Breast epithelium (tissue), 4 donors: ENCODE data around the gene CHST8. TPM values are rescaled to one million over a fixed set of nuclear protein-coding genes. Genes with fewer than 3 reads are reported as not detected.

Experiments
- DNase-seq, 2 donors: peaks; one replicate each; pipeline ENCODE4 v3.0.0-alpha.2; 2019; ENCODE audit warnings: low spot score in 2 of 2
- H3K27ac ChIP-seq, 2 donors: fragments of 200-600 bp; sonication (generic) in 1 of 2; one replicate each; pipeline ENCODE4 v1.5.1; 2016 to 2019; ENCODE audit warnings: mild to moderate bottlenecking in 1 of 2
- H3K27me3 ChIP-seq, 2 donors: fragments of 200-600 bp; sonication (generic) in 1 of 2; one replicate each; pipeline versions ENCODE4 v1.5.1 to v1.6.0; 2017 to 2019; ENCODE audit warnings: control low read depth in 1 of 2, mild to moderate bottlenecking in 1 of 2
- H3K36me3 ChIP-seq: fragments of 200-600 bp; one replicate; pipeline ENCODE4 v1.5.1; 2019
- H3K4me1 ChIP-seq, 2 donors: fragments of 200-600 bp; sonication (generic); one replicate each; pipeline ENCODE4 v1.5.1; 2016 to 2019; ENCODE audit warnings: control low read depth in 1 of 2
- H3K4me3 ChIP-seq, 3 donors: fragments of 200-600 bp; sonication (generic); 1 replicate in 2 of 3; 2 replicates in 1 of 3; pipeline ENCODE4 v1.5.1; 2016 to 2019; ENCODE audit warnings: mild to moderate bottlenecking in 3 of 3, moderate library complexity in 2 of 3
- H3K9me3 ChIP-seq, 2 donors: fragments of 200-600 bp; sonication (generic) in 1 of 2; one replicate each; pipeline ENCODE4 v1.5.1; 2016 to 2019; ENCODE audit warnings: control low read depth in 1 of 2
- CTCF ChIP-seq, 3 donors: fragments of 450-650 bp; IDR thresholded peaks; one replicate each; pipeline ENCODE4 v1.5.1; 2016 to 2017; ENCODE audit warnings: antibody characterized with exemption in 3 of 3, mild to moderate bottlenecking in 3 of 3, moderate library complexity in 3 of 3
- POLR2A ChIP-seq: fragments of 450-650 bp; IDR thresholded peaks from one replicate; pipeline ENCODE4 v1.6.1; 2016; ENCODE audit warnings: antibody characterized with exemption, mild to moderate bottlenecking, moderate library complexity
- POLR2AphosphoS5 ChIP-seq, 3 donors: sonication (generic); formaldehyde crosslinking; IDR thresholded peaks; one replicate each; pipeline ENCODE4 v1.6.1; 2017; ENCODE audit warnings: antibody characterized with exemption in 3 of 3
- intact Hi-C: fragments of 100-400 bp; cut with DNase I; formaldehyde crosslinking; loops from one replicate; pipeline ENCODE4 v1.15.1; 2023; ENCODE audit warnings: low total_unique reads
- total RNA-seq, 3 donors: library from RNA; depleted of rRNA; stranded (reverse); fragments of >200 nt; gene quantifications; one replicate each; pipeline ENCODE4 v1.1.0, GENCODE V29; 2016

The CHST8 gene
- total RNA-seq, 3 donors from 2014 or later, result 0.16 to 14.1 (median 1.6) TPM

- H3K27ac ChIP-seq, result peak overlapping the region in 1 of 2 donors; percentile 0
- no peaks in the 10 kb centered on the region for H3K27me3 ChIP-seq
- TF ChIP-seq CTCF (IDR thresholded peaks at IDR 0.05) (no peak), POLR2A (no peak), POLR2AphosphoS5 (IDR thresholded peaks at IDR 0.05) (no peak)
- no peaks in the 10 kb centered on the region for H3K4me1 ChIP-seq
- DNase-seq, result no peak
- no peaks in the 10 kb centered on the region for H3K36me3 ChIP-seq
- no peak overlapping the region for H3K4me3 ChIP-seq
- H3K9me3 ChIP-seq, result no peaks in the 10 kb centered on the region
- intact Hi-C loops, result no loop called here
These were observed 41.1 kb upstream of the CHST8 start for GRCh38 chr19:33580645-33581037.

DNA sequence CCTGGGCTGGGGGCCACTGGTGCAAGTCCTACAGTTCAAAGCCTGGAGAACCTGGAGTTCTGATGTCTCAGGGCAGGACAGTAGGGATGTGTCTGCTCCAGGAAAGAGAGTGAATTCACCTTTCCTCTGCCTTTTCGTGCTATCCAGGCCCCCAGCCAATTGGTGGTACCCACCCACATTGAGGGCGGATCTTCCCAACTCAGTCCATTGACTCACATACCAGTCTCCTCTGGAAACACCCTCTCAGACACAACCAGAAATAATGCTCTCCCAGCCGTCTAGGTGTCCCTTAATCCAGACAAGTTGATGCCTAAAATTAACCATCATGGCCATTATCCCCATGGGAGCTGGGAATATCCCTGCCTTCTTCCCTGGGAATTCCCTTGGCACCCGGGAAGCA, 38.8 kb upstream of the CHST8 start:
- H3K36me3 ChIP-seq, result no peaks in the 10 kb centered on the region
- no peaks in the 10 kb centered on the region for H3K4me1 ChIP-seq
- no peak for DNase-seq
- no peak overlapping the region for H3K27ac ChIP-seq
- no peaks in the 10 kb centered on the region for H3K27me3 ChIP-seq
- peaks cover 4% of the 10 kb centered on the region in 2 donors for H3K9me3 ChIP-seq
- no peak overlapping the region for H3K4me3 ChIP-seq
- TF ChIP-seq CTCF (IDR thresholded peaks at IDR 0.05) (no peak), POLR2A (no peak), POLR2AphosphoS5 (IDR thresholded peaks at IDR 0.05) (no peak)
- intact Hi-C loops, result no loop called here

- Histone ChIP-seq H3K27ac (no peak overlapping the region), H3K4me3 (no peak overlapping the region), H3K9me3 (peaks cover 14 to 18% of the 10 kb centered on the region in 2 donors), H3K36me3 (no peaks in the 10 kb centered on the region), H3K27me3 (no peaks in the 10 kb centered on the region), H3K4me1 (no peaks in the 10 kb centered on the region)
- no peak for DNase-seq
- TF ChIP-seq POLR2A (no peak), CTCF (IDR thresholded peaks at IDR 0.05) (no peak), POLR2AphosphoS5 (IDR thresholded peaks at IDR 0.05) (no peak)
- intact Hi-C loops, result no loop called here
These were observed 34.6 kb upstream of the CHST8 start for GRCh38 chr19:33587150-33587549.

- no peak overlapping the region for H3K27ac ChIP-seq
- TF ChIP-seq CTCF (IDR thresholded peaks at IDR 0.05), result no peak
- no peak for TF ChIP-seq POLR2A
- no peak for TF ChIP-seq POLR2AphosphoS5 (IDR thresholded peaks at IDR 0.05)
These were observed 31.5 kb upstream of the CHST8 start for GRCh38 chr19:33590224-33590623.

DNA sequence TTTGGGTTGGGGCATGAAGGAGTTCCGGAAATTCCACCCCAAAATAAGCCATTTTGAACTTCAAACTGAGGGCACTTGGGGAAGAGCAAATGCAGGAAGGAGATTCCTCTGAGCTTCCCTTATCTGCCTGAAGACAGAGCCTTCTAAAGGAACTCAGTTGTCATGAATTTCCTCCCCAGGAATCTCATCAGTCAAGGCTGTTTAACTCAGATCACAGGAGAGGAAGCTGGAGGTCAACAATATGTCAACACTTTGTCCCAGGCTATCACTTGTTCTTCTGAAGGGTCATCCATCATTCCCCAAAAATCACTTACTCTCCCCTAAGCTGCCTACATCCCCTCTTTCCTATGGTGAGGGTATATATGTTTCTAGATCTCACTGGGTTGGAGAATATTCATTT, 26.0 kb upstream of the CHST8 start:
- H3K36me3 ChIP-seq, result no peaks in the 10 kb centered on the region
- TF ChIP-seq CTCF (IDR thresholded peaks at IDR 0.05) (no peak), POLR2A (no peak), POLR2AphosphoS5 (IDR thresholded peaks at IDR 0.05) (no peak)
- no peaks in the 10 kb centered on the region for H3K4me1 ChIP-seq
- no peak overlapping the region for H3K4me3 ChIP-seq
- peaks cover 0 to 3% of the 10 kb centered on the region in 2 donors for H3K27me3 ChIP-seq
- DNase-seq, result no peak
- peaks cover 10 to 14% of the 10 kb centered on the region in 2 donors for H3K9me3 ChIP-seq
- H3K27ac ChIP-seq, result no peak overlapping the region
- intact Hi-C loops, result no loop called here

More at GRCh38 chr19:33590224-33590623, 31.5 kb upstream of the CHST8 start:
- Histone ChIP-seq H3K4me3 (no peak overlapping the region), H3K36me3 (no peaks in the 10 kb centered on the region), H3K4me1 (no peaks in the 10 kb centered on the region), H3K9me3 (peaks cover 19 to 25% of the 10 kb centered on the region in 2 donors), H3K27me3 (no peaks in the 10 kb centered on the region)
- DNase-seq, result no peak
- intact Hi-C loops, result no loop called here
